Testis (tissue), 3 donors: ENCODE results near the gene PRRC2A. TPM values are rescaled to one million over a fixed set of nuclear protein-coding genes. Genes with fewer than 3 reads are reported as not detected.

Experiments
- DNase-seq: peaks from one replicate; pipeline ENCODE4 v3.0.0-alpha.2; 2019
- H3K27ac ChIP-seq, 2 donors: fragments of 200-600 bp; sonication (generic); one replicate each; pipeline ENCODE4 v1.5.1; 2019
- H3K27me3 ChIP-seq: fragments of 200-600 bp; sonication (generic); one replicate; pipeline ENCODE4 v1.5.1; 2019
- H3K36me3 ChIP-seq: fragments of 200-600 bp; sonication (generic); one replicate; pipeline ENCODE4 v1.5.1; 2017; ENCODE audit warnings: low read depth; ENCODE audit errors: missing control alignments
- H3K4me1 ChIP-seq: fragments of 200-600 bp; sonication (generic); one replicate; pipeline ENCODE4 v1.5.1; 2019
- H3K4me3 ChIP-seq, 2 donors: fragments of 200-600 bp; sonication (generic); one replicate each; pipeline ENCODE4 v1.5.1; 2017 to 2019
- H3K9me3 ChIP-seq: fragments of 200-600 bp; sonication (generic); one replicate; pipeline ENCODE4 v1.5.1; 2017
- POLR2A ChIP-seq: fragments of 450-650 bp; IDR thresholded peaks from one replicate; pipeline ENCODE4 v1.6.1; 2017; ENCODE audit warnings: antibody characterized with exemption, mild to moderate bottlenecking, moderate library complexity
- WGBS, 2 donors: methylation state at CpG; one replicate each; pipeline ENCODE4 v1.1.5; 2018; 5-methylcytosine and 5-hydroxymethylcytosine counted together
- intact Hi-C: fragments of 100-400 bp; cut with DNase I; formaldehyde crosslinking; loops from one replicate; pipeline ENCODE4 v1.15.1; 2023; ENCODE audit warnings: low total_unique reads
- polyA plus RNA-seq: library from polyadenylated mRNA; stranded (reverse); fragments of 350-450 nt; fragmentation: Illumina TruSeq; extraction: RNeasy Lipid Tissue Mini Kit (QIAGEN cat#74804); gene quantifications from one replicate; pipeline ENCODE4 v1.2.3, GENCODE V29; 2014; ENCODE audit warnings: low read depth, low replicate concordance; ENCODE audit not compliant: insufficient read depth
- total RNA-seq, 2 donors: library from RNA; depleted of rRNA; stranded (reverse); fragments of >200 nt; gene quantifications; one replicate each; pipeline ENCODE4 v1.2.3, GENCODE V29; 2016
- TF ChIP-seq, protein P1 (sequence below), 3 experiments: fragments of 450-650 bp in 2 of 3; fragments of 200-600 bp in 1 of 3; sonication (generic) in 1 of 3; IDR thresholded peaks; one replicate each; pipeline ENCODE4 v1.5.1; 2016 to 2019; ENCODE audit warnings: antibody characterized with exemption in 3 of 3, mild to moderate bottlenecking in 2 of 3, moderate library complexity in 1 of 3

PRRC2A gene
- total and polyA plus RNA-seq, 3 donors from 2014 or later: 288 to 473 (median 301) TPM

- H3K4me3 ChIP-seq: no peak overlapping the region
- no peaks in the 10 kb centered on the region for H3K4me1 ChIP-seq
- TF ChIP-seq POLR2A: no peak
- TF ChIP-seq, protein P1, sequence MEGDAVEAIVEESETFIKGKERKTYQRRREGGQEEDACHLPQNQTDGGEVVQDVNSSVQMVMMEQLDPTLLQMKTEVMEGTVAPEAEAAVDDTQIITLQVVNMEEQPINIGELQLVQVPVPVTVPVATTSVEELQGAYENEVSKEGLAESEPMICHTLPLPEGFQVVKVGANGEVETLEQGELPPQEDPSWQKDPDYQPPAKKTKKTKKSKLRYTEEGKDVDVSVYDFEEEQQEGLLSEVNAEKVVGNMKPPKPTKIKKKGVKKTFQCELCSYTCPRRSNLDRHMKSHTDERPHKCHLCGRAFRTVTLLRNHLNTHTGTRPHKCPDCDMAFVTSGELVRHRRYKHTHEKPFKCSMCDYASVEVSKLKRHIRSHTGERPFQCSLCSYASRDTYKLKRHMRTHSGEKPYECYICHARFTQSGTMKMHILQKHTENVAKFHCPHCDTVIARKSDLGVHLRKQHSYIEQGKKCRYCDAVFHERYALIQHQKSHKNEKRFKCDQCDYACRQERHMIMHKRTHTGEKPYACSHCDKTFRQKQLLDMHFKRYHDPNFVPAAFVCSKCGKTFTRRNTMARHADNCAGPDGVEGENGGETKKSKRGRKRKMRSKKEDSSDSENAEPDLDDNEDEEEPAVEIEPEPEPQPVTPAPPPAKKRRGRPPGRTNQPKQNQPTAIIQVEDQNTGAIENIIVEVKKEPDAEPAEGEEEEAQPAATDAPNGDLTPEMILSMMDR (IDR thresholded peaks at IDR 0.05): no peak
- no peaks in the 10 kb centered on the region for H3K27me3 ChIP-seq
- H3K27ac ChIP-seq: no peak overlapping the region
- H3K9me3 ChIP-seq: no peaks in the 10 kb centered on the region
- H3K36me3 ChIP-seq: no peaks in the 10 kb centered on the region
- no peak for DNase-seq
- intact Hi-C loops: no loop called here
- 80 to 87% methylated on average over 14 of the region's 14 CpGs for whole genome bisulfite sequencing, 2 donors
These were observed 46.1 kb upstream of the PRRC2A start for GRCh38 chr6:31574106-31575061.

GRCh38 chr6:31575335-31575901, 45.1 kb upstream of the PRRC2A start, which contains the start of gene TNF:
Gene TNF, plus strand, starts transcription at chr6:31575565. Its CDS starts 177 bp downstream, at chr6:31575742.
- H3K9me3 ChIP-seq: no peaks in the 10 kb centered on the region
- peak; percentile 59 for DNase-seq
- no peak within 1 kb of the TSS for H3K27ac ChIP-seq
- WGBS, 2 donors: 57 to 66% methylated on average over 19 of the region's 19 CpGs
- no peaks in the 10 kb centered on the region for H3K36me3 ChIP-seq
- H3K4me3 ChIP-seq: peak within 1 kb of the TSS in 1 of 2 donors; percentile 4
- no peaks in the 10 kb centered on the region for H3K27me3 ChIP-seq
- no peaks in the 10 kb centered on the region for H3K4me1 ChIP-seq
- no peak for TF ChIP-seq POLR2A
- TF ChIP-seq, protein P1 (IDR thresholded peaks at IDR 0.05): no peak
- intact Hi-C loops: no loop called here

GRCh38 chr6:31575952-31576685, 44.4 kb upstream of the PRRC2A start:
- Histone ChIP-seq H3K9me3 (no peaks in the 10 kb centered on the region), H3K36me3 (no peaks in the 10 kb centered on the region), H3K4me1 (no peaks in the 10 kb centered on the region), H3K27me3 (no peaks in the 10 kb centered on the region), H3K27ac (no peak overlapping the region), H3K4me3 (peak overlapping the region in 1 of 2 donors; percentile 4)
- intact Hi-C loops: no loop called here
- TF ChIP-seq POLR2A: no peak
- TF ChIP-seq, protein P1 (IDR thresholded peaks at IDR 0.05): no peak
- 71 to 74% methylated on average over 8 of the region's 8 CpGs for WGBS, 2 donors
- no peak for DNase-seq

DNA sequence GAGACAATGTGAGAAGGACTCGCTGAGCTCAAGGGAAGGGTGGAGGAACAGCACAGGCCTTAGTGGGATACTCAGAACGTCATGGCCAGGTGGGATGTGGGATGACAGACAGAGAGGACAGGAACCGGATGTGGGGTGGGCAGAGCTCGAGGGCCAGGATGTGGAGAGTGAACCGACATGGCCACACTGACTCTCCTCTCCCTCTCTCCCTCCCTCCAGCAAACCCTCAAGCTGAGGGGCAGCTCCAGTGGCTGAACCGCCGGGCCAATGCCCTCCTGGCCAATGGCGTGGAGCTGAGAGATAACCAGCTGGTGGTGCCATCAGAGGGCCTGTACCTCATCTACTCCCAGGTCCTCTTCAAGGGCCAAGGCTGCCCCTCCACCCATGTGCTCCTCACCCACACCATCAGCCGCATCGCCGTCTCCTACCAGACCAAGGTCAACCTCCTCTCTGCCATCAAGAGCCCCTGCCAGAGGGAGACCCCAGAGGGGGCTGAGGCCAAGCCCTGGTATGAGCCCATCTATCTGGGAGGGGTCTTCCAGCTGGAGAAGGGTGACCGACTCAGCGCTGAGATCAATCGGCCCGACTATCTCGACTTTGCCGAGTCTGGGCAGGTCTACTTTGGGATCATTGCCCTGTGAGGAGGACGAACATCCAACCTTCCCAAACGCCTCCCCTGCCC, 43.5 kb upstream of the PRRC2A start:
- WGBS, 2 donors: 88 to 93% methylated on average over 19 of the region's 19 CpGs
- H3K4me3 ChIP-seq: no peak overlapping the region
- DNase-seq: no peak
- TF ChIP-seq, protein P1 (IDR thresholded peaks at IDR 0.05): no peak
- TF ChIP-seq POLR2A: no peak
- no peaks in the 10 kb centered on the region for H3K4me1 ChIP-seq
- H3K27ac ChIP-seq: no peak overlapping the region
- H3K27me3 ChIP-seq: no peaks in the 10 kb centered on the region
- H3K9me3 ChIP-seq: no peaks in the 10 kb centered on the region
- intact Hi-C loops: no loop called here
- H3K36me3 ChIP-seq: no peaks in the 10 kb centered on the region
